Dermis microvascular lymphatic vessel endothelial cell (primary cell): Measurements from ENCODE around the gene ASB2. TPM values are rescaled to one million over a fixed set of nuclear protein-coding genes. Genes with fewer than 3 reads are reported as not detected.

Experiments
- DNase-seq, 2 donors: peaks; one replicate each; pipeline versions ENCODE4 v3.0.0 to v3.0.0-alpha.2; 2010; ENCODE audit warnings: low read depth in 2 of 2
- total RNA-seq: library from RNA; depleted of rRNA; stranded (reverse); fragments of >200 nt; gene quantifications from 2 replicates; pipeline ENCODE4 v1.2.1, GENCODE V29; 2014

ASB2 gene
- total RNA-seq, 1 donor from 2014 or later: not detected

DNA sequence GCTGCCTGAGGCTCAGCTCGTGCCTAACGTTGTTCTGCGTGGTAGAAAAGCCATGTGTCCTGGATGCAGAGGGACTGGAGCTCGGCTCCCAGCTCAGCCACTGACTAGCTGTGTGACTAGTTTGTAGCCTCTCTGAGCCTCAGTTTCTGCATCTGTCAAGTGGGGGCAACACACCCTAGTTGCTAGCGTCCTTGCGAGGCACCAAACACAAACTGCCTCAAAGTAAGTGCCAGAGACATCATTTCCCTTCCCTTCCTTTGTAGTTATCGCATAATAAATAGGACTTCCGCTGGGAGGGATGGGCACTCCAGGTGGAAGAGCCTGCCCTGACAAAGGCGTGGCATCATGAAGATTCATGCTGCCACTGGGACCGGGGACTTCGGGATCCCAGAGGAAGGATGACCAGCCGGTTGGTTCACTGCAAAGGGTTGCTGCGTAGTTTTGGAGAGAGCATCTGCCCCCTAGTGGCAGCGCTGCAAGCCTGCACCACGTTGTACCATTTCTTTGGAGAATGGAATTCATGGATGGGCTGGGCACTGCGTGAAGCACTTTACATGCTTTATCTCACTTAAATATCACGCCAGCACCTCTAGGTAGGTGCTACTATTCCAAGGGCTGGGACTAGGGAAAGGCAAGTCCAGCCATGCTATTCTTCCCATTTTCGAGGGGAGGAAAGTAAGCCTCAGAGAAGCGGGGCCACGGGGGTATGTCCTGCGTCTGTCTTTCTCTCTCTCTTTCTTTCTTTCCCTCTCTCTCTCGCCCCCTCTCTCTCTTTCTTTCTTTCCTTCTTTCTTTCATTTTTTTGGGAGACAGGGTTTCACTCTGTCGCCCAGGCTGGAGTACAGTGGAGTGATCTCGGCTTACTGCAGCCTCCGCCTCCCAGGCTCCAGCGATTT lies 25.4 kb upstream of the ASB2 start:
- DNase-seq: peak; percentile 23 to 67

DNA sequence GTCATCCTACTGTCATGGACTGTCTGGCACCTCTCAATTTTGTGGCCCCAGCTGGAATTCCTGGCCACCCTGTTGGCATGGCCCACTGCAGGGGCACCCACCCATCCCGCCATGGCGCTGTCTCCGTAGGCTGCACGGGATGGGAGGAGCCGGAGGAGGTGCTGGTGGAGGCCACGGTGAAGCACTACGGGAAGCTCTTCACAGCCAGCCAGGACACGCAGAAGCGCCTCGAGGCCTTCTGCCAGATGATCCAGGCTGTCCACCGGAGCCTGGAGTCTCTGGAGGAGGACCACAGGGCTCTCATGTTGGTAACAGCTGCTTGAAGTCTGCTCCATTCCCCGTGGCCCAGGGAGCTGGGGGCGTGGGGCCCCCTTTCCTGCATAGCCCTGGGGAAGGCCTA lies 24.6 kb upstream of the ASB2 start:
- no peak for DNase-seq

DNA sequence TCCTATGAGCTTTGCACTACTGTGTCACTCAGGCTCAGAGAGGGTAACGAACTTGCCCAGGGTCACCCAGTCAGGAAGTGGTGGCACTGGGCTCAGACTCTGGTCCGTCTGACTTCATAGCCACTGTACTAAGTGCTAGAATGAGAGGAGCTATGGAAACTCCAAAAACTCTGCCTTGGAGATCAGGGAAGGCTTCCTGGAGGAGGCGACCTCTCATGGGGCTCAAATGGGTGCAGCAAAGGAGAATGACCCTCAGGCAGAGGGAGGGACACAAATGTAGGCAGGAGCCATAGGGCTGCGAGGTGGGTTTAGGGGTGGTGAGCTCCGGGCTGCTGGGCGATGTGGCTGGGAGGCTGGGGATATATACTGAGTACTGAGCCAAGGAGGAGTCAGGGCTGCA lies 23.9 kb upstream of the ASB2 start:
- DNase-seq: no peak

DNA sequence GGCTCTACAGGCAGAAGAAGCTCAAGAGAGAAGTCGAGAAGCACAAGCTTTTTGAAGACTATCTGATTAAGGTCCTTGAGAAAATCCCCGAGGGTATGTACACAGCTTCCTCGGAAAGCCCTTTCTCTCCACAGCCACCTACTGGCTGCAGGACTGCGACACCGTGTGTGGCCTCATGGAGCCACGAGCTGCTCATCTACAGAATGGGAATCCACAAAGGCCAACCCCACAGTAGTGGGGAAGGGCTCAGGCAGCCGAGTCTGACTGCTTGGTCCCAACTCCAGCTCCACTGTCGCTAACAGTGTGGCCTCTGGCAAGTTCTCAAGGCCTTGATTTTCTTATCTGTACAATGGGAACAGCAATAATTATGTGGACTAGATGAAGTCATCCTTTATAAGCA lies 23.2 kb upstream of the ASB2 start:
- no peak for DNase-seq

DNA sequence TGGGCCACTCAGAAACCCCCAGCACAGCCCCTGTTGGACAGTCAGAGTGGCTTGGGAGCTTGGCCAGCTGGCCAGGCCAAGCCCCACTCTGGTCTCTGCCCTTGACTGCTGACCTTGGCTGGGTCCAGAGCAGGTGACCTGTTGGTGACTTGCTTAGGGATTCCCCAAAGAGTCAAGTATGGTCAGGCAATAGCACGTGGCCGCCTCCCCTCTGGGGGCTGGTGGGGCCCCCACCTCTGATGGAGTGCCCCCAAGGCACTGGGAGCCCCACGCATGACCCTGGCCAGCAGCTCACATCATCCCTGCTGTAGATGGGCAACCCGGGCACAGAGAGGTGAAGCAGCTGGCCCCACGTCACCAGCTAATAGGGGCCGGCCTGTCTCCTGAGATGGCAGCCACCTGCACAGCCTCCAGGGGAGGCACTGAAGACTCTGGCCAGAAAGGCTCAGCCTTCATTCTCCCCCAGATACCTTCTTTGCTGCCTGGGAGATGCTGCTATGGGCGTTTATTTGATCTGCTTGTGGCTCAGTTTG lies 22.6 kb upstream of the ASB2 start:
- DNase-seq: no peak

DNA sequence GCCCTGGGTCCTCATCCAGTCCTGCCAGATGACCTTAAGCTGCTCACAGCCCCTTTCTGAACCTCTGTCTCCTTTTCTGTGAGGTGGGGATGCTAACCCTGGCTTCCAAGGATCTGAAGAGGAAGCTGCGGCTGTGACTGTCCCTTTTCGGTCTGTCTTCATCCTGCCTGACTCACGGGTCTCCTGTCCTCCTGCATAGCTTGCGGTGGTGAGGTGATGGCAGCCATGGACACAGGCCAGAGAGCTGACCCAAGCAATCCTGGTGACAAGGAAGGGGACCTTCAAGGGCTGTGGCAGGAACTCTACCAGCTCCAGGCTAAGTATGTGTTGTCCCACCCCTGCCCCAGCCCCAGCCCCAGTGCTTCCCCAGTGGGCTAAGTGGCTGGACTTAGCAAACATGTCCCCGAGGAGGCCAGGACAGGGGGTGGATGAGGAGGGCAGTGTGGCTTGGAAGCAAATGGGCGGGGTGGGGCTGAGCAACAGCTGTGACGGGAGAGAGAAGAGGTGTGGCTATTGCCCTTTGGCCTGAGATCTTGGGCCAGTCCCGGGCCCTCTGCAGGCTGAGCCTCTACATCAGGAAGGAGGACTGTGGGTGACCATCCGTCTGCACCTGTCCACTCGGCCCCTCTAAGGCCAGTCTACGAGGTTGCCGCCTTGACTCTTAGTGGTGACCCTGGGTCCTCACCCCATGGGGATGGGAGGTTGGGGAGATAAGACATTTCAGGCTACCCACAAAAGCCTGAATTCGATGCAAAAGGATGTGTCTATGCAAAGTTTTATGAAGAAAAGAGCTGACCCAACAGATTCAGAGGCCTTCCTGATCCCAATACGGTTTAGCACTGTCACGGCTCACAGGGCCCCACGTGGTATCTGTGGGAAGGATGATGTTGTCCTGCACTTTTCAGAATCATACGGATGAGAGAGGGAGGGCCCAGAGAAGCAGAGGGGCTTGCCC lies 21.8 kb upstream of the ASB2 start:
- DNase-seq: no peak

DNA sequence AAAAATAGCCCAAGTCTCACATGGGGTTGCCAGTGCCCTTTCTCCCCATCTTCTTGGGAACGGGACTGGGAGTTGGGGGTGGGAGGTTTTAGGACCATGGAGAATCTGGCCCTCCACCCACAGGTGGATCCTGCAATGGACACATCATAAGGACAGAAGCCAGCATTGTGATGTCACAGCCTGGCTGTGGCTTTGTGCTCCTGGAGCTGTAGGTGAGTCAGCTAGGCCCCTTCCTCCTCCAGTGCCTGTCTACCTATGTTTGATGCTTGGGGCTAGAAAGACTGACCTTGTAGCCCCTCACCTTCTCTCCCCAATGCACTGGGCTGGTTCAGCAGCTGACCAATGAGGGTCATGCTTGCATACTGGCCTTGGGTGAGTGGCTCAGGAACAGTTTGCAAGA lies 20.7 kb upstream of the ASB2 start, which contains the start of gene CCDC197:
CCDC197 (plus strand) TSS at position 220 of the 400 bp plus-strand sequence. CDS start 831 bp downstream, outside the sequence.
- no peak for DNase-seq

DNA sequence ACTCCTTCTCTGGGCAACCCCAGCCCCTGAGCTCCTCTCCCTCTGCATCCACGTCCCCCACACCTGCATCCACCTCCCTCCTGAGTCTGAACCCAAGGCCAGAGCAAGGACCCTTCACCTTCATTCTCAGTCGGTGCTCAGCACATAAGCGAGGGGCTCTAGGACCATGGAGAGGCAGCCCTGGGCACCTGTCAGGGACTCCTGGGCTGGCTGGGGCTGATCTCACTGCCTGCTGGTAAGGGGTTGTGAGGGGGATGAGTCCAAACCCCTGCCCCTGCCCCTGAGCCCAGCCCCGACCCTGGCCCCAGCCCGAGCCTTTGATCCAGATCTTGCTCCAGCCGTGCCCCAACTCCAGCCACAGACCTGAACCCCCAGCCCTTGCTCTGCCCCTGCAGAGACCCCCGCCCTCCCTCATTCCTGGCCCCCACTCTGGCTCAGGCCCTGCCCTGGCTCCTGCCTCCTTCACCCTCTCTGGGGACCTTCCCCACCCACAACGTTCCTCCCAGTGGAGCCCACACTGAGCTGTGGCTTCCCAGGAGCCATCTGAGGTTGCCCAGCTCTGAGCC lies 19.8 kb upstream of the ASB2 start:
- DNase-seq: no peak

DNA sequence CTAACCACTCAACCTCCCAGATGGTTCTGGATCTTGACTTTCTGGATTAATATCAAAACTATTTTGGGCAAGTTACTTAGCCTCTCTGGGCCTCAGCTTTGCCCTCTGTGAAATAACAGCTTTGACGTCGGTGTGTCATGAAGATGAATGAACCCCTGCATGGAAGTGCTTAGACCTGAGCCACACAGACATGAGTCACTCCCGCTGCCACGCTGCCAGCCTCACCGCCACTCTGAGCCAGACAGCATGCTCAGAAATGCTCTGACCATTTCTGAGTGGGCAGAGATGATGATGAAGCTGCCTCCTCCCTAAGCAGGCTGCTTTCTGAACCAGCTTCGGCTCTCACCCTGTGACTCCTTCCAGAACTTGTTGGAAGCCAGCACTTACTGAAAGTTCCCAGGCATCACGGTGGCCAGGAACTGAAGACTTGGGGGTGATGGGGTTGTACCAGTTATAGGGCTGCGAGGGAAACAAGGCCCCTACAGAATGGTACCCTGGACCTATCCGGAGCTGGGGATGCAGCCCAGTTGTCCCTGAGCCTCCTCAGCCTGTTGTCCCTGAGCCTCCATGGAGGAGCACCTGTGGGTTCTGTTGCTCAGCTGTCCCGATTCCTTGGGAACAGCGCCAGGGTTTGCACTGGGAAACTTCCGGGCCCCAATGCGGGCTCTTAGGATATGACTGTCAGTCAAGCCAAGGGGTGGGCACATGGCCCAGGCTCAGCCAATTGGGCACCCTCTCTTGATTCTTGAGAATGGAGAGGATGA lies 18.7 kb upstream of the ASB2 start:
- no peak for DNase-seq

DNA sequence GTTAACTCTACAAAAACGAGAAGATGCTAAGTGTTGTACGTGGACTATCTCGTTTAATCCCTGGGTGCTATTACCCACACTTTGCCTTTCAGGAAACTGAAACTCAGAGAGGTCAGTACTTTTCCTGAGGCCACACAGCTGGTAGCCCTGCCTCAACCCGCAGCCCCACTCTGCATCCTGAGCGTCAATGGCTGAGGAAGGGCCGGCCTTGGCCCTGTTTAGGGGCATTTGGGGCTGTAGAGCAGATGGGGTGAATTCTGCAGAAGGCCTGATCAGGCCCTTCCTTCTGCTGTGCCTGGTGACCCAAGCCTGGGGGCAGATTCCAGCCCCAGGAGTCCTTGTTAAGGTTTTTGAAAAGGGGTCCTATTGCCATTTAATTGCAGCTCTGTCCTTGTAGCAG lies 17.0 kb upstream of the ASB2 start:
- no peak for DNase-seq

DNA sequence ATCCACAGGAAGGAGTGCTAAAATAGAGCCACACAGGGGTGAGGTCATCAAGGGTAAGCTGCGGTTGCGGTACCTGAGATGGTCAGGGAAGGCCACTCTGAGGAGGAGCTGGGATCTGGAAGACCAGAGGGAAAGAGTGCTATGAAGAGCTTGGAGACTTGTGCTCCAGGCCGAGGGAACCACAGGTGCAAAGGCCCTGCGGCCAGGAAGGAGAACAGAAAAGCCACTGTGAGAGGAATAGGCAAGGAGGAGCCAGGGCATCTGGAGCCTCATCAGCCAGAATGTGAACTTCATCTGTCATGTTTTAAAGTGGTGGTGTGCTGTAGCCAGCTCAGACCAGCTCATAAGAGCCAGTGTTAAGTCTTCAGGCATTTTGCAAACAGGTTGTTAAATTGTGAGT lies 15.3 kb upstream of the ASB2 start:
- DNase-seq: no peak

DNA sequence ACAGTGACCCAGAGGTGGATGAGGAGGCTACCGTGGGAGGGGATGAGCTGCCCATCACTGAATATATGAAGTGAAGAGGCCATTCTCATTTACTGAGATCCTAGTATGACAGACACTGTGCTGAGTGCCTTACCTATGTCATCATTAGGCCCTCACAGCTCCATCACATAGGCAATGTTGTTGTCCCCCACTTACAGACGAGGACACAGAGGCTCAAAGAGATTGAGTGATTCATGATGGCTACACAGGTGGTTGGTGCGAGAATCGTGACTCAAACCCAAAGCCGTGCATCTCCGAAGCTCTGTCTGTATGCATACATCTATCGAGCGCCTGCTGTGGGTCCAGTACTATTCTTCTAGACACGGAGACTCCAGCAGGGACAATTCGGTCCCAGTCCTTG lies 14.8 kb upstream of the ASB2 start:
- no peak for DNase-seq

DNA sequence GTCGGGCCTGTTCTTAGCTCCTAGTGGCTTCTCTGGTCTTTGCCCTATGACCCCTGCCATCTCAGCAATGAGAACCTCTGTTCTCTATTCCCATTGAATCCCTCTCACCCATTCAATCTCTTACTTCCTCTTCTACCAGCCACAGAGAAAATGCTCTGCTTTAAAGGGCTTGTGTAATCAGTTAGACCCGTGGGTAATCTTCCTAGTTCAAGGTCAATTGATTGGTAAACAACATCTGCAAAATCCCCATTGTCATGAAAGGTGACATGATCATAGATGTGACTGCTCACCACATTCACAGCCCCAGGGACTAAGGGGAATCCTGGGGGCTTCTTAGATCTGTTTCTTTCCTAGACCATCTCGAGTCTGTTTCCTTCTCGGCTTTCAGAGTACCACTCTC lies 13.6 kb upstream of the ASB2 start:
- no peak for DNase-seq

DNA sequence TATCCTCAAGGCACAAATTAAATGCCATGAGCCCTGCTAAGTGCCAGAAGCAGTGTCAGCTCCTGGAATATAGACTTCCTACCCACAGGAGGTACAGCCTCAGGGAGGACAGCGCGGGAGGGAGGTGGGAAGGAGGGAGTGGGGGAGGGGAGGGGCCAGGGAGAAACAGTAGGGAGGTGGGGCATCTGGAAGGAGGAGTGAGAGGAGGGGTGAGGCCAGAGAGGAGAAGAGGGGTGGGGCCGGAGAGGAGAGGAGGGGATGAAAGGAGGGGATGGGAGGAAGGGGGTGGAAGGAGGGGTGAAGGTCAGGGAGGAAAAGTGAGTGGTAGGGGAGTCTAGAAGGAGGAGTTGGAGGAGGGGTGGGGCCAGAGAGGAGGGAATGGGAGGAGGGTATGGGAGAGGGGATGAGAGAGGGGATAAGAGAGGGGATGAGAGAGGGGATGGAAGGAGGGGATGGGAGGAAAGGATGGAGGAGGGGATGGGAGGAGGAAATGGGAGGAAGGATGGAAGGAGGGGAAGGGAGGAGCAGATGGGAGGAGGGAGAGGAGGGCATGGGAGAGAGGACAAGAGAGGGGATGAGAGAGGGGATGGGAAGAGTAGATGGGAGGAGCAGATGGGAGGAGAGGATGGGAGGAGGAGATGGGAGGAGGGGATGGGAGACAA lies 11.6 kb upstream of the ASB2 start:
- no peak for DNase-seq

DNA sequence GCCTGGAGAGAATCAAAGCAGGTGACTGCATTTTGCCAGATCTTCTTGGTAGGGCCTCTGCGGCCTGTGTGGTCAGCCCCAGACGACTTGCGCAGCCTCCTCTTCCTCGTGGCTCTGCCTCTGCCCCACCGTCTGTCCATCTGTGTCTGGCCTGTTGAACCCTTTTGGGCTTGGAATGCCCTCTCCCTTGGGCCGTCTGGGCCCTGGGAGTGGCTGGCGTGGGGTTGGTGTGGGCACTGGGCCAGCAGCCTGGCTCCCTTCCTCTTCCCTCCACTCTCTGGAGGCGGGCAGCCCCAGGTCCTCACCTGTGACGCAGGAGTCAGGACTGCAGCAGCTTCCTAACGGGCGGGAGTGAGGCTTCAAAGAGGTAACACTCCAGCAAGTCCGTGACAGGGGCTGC lies 11.0 kb upstream of the ASB2 start:
- DNase-seq: no peak

DNA sequence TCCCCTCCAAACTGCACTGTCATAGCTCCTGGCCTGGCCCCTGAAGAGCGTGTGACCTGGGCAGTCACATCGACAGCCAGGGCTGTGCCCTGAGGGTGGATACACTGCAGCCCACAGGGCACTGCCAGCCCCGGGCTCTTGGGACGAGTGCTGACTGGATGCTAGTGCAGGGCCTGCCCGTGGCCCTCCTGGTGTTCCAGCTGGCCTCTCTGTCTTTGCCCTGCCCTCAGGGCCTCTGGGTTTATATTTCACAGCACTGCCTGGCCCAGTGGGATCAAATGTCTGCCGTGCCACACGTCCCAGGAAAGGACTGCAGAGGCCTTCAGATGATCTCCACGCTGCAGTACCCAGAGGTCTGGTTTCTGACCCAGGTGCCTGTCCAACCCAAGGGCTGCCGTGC lies 10.6 kb upstream of the ASB2 start:
- DNase-seq: no peak

DNA sequence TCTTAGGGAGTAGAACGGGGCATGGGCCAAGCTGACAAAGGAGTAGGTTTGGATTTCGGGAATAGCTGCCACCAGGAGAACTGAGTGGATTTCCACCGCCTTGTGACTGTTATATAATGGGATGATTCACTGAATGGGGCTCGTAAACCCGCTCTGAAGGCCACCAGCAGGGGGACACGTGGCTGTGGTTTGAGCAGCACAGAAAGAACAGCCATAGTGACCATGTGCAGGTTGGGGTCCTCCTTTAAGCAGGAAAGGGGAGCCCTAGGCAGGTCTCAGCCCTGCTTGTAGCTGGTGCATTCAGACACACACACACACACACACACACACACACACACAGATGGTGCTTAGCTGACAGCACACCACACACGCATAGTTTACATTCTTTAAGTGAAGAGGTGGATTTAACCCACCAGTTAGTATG lies 8.6 kb upstream of the ASB2 start:
- DNase-seq: peak in 1 of 2 donors; percentile 18

DNA sequence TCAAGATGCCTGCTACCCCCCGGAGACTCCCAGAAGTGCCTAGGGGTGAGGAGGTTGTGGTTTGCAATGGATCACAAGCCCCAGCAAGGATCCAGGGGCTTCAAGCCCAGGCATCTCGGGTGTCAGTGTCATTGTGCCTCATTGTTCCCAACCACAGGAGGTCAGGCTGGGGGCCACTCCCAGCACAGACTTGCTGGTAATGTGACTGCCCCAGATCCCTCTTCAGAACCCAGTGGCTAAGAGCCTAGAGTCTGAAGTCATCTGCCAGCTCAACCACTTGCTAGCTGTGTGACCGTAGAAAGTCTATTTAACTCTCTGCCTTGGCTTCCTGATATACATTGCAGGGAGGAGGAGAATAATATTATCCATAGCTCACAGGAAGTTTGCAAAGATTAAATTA lies 7.7 kb upstream of the ASB2 start:
- no peak for DNase-seq

DNA sequence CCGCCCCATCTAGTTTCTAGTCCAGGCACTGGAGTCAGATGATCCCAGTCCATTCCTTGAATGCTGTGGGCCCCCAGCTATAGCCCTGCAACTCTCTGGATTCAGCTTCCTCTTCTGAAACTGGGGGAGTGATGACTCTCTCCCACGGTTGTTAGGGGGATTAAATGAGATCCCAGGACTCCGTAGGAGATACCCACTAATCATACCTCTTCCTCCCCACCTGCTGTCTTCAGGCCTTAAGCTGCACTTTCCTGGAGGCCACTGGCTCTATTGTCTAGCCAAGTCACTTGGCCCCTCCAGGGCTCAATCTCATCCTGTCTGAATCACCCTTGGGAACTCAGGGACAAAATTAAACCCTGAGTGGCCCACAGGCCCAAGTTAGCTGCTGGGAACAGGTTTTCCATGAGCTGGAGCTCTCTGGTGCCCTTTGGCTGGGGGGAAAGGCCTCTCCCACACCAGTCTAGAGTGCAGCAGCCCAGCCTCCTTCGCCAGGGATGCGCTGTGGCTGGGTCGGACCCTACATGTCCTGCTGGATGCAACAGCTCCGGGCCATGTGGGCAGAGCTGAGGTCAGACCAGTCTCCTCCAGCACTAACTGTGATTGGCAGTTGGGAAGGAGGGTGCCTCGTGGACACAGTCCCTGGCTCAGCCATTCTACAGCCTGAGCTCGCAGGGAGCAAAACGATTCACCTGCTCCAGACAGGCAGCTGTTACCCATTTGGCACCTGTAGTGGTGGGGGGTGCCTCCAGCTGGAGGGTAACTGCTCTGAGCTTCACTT lies 6.0 kb upstream of the ASB2 start:
- no peak for DNase-seq
